NCI-H2196 (cell line): Measurements from ENCODE around the gene DGCR8.
"Not testable (repeated sequence)": the region's sequence is repeated elsewhere in the genome, so short reads cannot be mapped to it uniquely, and the experiment has no call there.

Experiments used
- DNase-seq: peaks from one replicate; lab custom pipeline; 2025; ENCODE audit not compliant: unreplicated experiment; lab: John Stamatoyannopoulos, UW

The DGCR8 gene

DNA sequence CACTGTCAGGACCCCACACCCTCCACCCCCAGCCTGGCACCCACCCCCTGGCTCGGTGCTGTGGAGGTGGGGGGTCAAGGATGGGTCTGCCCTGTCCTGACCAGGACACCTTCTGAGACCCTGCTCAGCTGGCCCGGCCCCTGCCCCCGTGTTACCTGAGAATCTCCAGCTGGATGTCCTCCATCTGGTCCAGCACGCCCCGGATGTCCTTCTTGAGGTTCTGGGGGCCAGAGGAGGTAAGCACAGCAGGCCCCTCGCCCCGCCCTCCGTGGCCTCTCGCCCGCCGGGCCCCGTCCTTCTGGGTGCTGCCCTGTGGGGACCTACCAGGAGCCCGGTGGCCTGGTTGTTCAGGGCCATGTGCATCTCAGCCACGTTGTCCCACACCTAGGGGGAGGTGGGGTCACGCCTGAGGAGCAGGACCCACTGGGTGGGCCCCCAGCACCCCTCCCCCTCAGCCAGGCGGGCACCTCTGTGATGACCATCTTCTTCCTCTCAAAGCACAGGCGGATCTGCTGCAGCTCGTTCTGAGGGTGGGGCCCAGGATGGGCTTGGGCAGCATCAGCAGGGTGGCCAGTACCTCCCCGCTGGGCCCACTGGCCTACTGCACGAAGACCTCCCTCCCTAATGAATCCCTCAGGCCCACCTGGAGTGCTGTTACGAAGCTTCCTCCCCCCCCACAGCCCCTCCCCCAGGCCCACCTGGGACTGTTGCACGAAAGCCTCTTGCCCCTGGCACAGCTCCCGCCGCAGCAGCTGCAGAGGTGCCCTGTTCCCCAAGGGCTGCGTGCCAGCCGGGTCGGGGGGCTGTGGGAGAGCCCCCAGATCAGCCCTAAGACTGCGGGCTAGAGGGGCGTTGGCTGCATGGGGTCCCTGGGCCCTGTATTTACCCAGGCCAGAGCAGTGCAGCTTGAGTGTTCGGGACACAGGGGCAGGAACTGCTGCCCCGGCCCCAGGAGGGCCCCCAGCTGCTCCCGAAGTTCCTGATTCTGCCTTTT is 69.5 kb downstream of the DGCR8 start:
- DNase-seq: no peak

DNA sequence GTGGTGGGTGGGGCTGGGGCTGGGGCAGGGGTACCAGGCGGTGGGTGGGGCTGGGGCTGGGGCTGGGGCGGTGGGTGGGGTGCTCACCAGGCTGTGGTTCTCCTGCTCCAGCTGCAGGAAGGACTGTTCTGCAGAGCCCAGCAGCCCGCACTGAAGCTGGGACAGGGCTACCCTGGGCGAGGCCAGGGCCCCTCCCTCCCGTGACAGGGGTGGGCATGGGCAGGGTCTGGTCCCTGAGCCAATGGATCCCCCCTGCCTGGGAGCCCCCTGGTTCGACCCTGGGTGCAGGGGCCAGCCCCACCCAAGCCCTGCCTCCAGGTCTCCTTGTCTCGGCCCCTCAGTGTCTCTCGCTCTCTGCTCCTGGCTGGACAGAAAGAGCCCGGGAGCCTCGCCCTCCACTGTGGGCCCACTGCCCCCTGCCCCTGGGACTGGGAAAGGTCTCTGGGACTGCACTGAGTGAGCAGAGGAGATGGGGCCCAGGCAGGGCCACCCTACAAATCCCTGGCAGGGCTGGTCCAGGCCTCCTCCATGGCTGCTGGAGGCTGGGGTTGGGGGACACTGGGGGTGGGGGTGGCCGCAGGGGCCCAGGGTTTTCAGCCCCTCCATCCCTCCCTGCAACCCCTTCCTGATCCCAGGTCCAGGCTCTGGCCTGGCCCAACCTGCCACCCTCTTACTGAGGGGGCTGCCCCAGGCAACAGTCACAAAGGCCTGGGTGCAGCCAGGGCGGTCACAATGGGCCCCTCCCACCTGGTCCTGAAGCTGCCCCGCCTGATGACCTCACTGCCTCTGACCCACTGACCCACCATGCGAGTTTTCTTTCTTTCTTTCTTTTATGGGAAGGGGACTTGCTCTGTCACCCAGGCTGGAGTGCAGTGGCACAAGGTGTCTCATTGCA is 70.6 kb downstream of the DGCR8 start, which contains the start of gene CCDC188:
CCDC188 (minus strand) TSS at position 675 of the 895 bp plus-strand sequence; CDS start at position 606, 69 bp downstream.
- DNase-seq: no peak

DNA sequence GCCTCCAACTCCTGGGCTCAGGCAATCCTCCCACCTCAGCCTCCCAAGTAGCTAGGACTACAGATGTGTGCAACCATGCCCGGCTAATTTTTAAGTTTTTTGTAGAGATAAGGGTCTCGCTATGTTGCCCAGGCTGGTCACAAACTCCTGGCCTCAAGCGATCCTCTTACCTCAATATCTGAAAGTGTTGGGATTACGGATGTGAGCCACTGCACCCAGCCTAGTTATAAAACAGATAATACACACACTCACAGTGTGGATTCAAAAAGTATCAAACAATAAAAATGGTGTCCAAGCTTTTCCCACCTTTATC is 71.2 kb downstream of the DGCR8 start:
- DNase-seq: no peak

DNA sequence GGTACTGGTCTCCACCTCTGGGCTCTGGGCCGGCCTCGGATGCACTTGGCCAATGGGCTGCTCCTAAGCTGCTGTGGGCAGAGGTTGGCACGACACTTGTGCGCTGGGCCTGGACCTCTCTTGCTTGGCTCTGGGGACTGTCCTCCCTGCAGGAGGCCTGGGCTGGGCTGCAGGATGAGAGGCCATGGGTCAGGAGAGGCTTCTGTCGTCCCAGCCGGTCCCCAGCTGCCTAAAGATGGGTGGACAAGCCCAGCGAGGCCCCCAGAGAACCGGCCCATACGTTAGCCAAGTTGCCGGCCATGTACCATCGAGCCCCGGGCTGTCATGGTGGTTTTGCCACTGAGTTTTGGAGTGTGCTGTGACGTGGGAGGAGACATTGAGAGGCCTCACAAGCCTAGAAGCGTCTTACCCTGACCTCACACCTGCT is 72.4 kb downstream of the DGCR8 start:
- no peak for DNase-seq

DNA sequence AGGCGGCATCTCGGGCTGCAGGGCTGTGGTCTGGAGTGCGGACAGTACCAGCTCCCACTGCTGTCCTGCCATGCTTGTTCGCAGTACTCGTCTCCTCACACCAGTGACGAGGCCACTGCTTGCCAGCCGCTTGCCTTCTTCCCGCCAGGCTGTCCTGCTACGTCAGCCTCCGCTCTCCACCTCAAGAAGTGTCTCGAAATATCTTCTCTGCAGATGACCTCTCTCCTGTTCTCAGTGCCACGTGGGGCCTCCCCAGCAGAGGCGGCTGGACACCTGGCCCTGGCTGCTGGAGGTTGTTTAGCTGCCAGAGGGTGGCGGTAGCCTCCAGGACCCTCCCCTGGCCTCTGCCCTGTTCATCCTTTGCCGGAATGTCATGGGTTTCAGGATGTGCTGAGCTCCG is 73.9 kb downstream of the DGCR8 start:
- DNase-seq: no peak

DNA sequence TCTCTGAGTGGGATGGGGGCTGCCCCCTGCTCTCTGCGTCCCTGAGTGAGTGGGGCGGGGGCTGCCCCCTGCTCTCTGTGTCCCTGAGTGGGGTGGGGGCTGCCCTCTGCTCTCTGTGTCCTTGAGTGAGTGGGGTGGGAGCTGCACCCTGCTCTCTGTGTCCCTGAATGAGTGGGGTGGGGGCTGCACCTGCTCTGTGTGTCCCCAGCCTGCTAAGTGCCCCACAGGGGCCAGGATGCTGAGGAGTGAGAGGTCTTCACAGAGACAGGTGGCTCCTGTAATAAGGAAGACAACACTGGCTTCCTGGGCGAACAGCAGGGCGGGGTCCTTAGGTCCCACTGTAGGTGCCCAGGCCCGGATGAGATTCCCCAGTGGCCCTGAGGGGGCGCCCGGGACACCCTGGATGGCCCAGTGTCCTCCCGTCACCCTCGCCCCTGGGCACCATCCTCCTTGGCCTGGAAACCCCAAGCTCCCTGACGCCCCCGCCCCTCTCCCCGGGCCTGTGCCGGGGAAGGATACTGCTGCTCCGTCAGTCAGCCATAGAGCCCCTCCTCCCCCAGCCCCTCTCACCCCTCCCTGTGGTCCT is 74.7 kb downstream of the DGCR8 start:
- no peak for DNase-seq

DNA sequence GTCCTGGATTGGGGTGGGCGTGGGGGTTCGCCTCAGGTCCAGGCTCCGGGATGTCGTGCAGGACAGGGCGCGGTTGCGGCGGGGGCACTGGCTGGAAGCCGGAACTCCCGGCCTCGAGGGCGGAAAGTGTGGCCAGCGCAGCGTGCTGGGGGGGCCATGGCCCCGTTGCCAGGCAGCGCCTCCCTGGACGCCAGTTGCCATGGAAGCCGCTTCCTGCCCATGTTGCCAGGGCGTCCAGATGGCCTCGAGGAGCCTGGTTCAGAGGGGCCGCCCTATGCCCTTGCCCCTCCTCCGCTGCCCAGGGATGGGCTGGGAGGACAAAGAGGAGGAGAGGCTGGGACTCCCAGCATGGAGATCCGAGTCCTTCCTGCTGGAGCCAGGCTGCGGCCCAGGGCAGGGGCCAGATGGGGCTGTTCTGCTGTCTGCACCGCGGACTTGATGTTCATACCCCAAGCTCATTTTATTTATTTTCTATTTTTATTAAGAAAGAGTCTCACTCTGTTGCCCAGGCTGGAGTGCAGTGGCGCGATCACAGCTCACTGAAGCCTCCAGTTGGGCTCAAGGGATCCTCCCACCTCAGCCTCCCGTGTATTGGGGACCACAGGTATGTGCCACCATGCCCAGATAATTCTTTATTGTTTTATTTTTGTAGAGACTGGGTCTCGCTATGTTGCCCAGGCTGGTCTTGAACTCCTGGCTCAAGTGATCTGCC is 75.4 kb downstream of the DGCR8 start:
- peak; percentile 88 for DNase-seq

DNA sequence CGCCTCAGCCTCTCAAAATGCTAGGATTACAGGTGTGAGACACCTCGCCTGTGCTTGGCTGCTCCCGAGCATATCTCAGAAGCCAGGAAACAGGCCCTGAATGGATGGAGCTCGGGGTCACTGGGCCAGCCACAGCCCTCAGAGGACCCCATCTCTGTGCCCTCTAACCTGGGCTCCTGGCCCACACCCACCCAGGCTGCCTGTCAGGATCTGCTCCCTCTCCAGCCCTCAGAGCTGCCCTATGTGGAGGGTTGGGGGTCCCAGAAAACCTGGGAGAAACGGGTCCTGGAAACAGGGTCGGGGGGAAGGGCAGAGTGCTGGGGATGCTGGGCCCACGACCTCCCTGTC is 76.0 kb downstream of the DGCR8 start:
- DNase-seq: no peak

DNA sequence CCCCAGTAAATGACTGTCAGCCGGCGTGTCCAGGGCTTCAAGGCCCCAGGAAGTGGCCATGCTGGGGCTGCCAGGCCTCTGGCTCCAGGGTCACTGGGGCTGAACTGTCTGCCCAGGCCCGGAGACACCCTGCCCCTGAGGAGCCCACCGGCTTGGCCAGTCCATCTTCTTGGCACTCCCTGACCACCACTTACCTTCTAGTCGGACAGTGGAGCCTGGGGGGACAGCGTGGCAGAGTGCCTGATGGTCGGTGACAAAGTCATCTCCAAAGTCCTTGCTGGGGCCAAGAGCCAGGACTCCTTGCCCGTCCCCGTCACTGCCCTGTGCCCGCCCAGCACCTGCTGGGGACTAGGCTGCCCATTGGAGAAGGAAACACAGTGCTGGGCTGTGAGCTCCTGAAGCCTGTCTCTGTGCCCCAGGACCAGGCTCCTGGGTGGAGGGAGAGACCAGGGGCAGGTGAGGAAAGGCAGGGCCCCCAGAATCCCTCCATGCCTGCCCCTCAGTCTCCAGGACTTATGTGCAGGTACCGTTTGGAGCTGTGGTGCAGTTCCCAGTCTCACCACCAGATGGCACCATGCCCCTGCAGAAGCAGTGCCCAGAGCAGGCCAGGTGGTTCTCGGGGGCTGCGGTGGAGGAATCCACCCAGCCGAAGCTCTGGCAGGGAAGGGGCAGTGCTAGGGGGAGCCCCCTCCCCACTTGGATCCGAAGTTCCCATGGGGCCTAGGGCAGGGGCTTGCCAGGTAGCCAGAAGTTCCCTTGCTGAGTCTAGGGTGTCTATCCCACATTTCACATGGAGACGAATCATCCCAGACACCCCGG is 76.8 kb downstream of the DGCR8 start:
- DNase-seq: peak; percentile 43

DNA sequence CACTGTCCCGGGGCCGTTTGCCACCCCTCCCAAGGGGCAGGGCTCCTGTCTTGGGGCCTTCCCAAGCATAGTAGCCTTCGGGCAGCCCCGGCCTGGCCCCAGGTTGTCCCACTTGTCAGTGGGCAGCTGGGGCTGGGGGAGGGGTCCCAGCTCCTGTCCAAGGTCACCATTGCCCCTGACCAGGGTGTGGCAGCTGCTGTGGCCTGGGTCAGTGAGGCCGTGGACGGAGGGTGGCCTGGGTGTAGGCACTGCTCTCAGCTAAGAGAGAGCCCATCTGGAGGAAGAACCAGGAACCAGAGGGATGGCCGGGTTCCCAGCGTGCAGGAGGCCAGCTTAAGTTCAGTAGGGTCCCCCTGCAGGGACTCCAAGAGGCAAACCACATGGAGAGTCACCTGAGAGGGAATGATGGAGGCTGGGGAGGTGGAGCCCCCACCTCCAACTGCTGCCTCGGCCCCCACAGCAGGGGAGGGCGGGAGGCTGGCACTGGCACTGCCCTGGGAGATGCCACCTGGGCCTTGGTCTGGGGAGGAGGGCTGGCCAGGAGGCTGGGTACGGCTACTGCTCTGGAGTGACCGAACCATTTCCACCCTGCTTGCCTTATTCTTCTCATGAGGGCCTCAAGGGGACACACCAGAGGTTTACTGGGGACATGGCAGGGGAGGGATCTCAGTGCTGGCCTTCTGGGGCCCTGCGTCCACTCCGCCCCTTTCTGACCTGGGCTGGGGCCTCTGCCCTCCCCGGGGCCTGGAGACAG is 77.6 kb downstream of the DGCR8 start:
- no peak for DNase-seq

DNA sequence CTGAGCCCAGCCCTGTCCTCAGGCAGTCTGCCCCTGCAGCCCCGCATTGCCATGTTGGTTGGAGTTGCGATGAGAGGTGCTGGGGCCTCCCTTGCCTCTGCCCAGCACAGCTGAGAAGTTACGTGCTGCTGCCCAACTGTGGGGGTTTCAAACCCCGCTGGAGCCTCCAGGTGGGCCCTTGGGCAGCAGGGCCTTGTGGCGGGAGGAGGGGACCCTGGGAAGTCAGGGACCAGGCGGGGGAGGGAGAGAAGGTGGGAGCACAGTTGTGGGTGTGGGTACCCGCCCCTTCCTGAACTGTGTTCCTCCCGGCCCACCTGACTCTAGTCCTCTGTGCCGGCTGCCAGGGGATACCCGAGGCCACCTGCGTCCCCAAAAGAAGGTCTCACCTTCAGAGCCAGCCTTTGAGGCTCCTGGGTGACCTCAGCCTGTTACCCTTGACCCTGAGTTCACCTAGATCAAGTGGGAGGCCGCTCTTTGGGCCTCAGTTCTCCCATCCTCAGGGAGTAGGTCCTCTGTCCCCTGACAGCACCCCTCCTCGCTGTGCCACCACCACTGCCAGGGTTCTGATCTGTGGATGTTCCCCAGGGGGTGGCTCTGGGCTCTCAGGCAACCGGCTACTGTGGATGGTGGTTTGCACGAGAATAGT is 78.5 kb downstream of the DGCR8 start:
- DNase-seq: no peak

DNA sequence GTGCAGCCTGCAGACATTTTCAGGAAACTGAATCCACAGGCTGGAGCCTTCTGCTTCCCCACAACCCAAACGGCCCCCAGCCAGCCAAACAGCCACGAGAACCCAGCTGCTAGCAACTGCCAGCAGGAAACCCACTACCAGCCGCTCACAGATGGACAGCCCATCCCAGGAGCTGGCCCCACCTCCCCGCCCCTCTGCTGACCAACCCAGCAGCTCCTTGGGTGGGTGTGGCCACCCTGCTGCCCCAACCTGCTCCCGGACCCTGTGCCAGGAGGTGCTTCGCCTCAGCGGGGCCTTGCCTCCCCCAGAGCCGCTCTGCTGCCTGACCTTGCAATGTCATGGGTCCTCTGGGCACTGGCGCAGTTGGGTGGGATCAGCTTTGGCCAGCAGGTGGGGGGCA is 79.0 kb downstream of the DGCR8 start:
- DNase-seq: no peak

DNA sequence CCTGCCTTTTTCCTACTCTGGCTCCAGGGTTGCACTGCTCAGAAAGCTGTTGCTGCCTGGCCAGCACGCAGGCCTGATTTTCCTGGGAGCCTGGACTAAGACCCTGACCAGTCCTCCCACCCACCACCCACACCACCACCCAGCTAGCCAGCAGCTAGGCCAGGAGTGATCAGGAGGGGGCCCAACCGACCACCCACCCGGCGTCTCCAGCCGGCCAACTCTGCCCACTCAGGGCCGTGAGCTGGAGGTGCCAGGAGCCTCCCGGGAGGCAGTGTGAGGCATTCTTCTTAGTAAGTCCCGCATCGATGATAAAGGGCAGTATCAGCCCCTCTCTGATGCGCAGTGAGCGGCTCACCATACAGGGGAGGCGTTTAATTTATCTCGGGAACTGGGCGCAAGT is 79.5 kb downstream of the DGCR8 start:
- not testable (repeated sequence) for DNase-seq

DNA sequence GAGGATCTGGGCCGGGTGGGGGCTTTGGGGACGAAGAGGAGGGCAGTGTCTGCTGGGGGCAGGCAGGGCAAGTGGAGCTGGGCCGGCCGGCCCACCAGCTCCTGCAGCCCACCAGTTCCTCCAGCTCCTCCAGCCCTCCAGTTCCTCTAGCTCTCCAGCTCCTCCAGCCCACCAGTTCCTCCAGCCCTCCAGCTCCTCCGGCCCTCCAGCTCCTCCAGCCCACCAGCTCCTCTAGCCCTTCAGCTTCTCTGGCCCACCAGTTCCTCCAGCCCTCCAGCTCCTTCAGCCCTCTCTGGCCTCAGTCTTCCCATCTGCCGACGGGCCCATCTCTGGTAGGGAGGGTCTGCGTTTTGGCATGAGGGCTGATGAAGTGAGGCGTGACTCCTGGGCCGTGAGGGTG is 80.0 kb downstream of the DGCR8 start:
- no peak for DNase-seq
